Stomach (tissue), 9 donors: ENCODE data around the gene PPBP. TPM values are rescaled to one million over a fixed set of nuclear protein-coding genes. Genes with fewer than 3 reads are reported as not detected.

Source experiments
- DNase-seq, 2 donors: peaks; one replicate each; pipeline versions ENCODE4 v3.0.0 to v3.0.0-alpha.2; 2013 to 2019
- H3K27ac ChIP-seq, 5 donors: fragments of 200-600 bp in 4 of 5; sonication (generic) in 4 of 5; one replicate each; pipeline ENCODE4 v1.5.1; 2013 to 2019; ENCODE audit warnings: mild to moderate bottlenecking in 1 of 5, moderate library complexity in 1 of 5
- H3K27me3 ChIP-seq, 3 donors: fragments of 200-600 bp; sonication (generic); one replicate each; pipeline ENCODE4 v1.5.1; 2017 to 2019; ENCODE audit warnings: mixed run types in 1 of 3
- H3K36me3 ChIP-seq, 4 donors: fragments of 200-600 bp; sonication (generic); 1 replicate in 3 of 4; 2 replicates in 1 of 4; pipeline ENCODE4 v1.5.1; 2016 to 2019
- H3K4me1 ChIP-seq, 4 donors: fragments of 200-600 bp; sonication (generic); one replicate each; pipeline ENCODE4 v1.5.1; 2016 to 2019
- H3K4me3 ChIP-seq, 4 donors: fragments of 200-600 bp; sonication (generic) in 3 of 4; one replicate each; pipeline ENCODE4 v1.5.1; 2016 to 2019; ENCODE audit warnings: mild to moderate bottlenecking in 1 of 4
- H3K9me3 ChIP-seq, 4 donors: fragments of 200-600 bp; sonication (generic); one replicate each; pipeline ENCODE4 v1.5.1; 2016 to 2019
- EP300 ChIP-seq: sonication (generic); formaldehyde crosslinking; IDR thresholded peaks from one replicate; pipeline ENCODE4 v1.6.1; 2017; ENCODE audit warnings: antibody characterized with exemption
- POLR2A ChIP-seq, 4 donors: fragments of 450-650 bp; IDR thresholded peaks; one replicate each; pipeline ENCODE4 v1.6.1; 2016; ENCODE audit warnings: antibody characterized with exemption in 4 of 4, control low read depth in 2 of 4, mild to moderate bottlenecking in 1 of 4, moderate library complexity in 1 of 4
- POLR2AphosphoS5 ChIP-seq, 3 donors: sonication (generic); formaldehyde crosslinking; IDR thresholded peaks; one replicate each; pipeline ENCODE4 v1.6.1; 2016; ENCODE audit warnings: antibody characterized with exemption in 3 of 3
- WGBS, 5 donors: extraction: QIAGEN DNeasy Blood & Tissue Kit in 3 of 5; methylation state at CpG; one replicate each; pipeline versions ENCODE4 v1.1.5 to v1.1.7; 2013 to 2018; 5-methylcytosine and 5-hydroxymethylcytosine counted together
- intact Hi-C: fragments of 100-400 bp; cut with DNase I; formaldehyde crosslinking; loops from one replicate; pipeline ENCODE4 v1.15.1; 2023; ENCODE audit warnings: low total_unique reads
- polyA plus RNA-seq, 3 donors: library from polyadenylated mRNA; stranded (reverse); fragments of 200-250 nt; gene quantifications; one replicate each; pipeline ENCODE4 v1.2.3, GENCODE V29; 2013
- small RNA-seq, 4 donors: library from RNA; depleted of rRNA; stranded (forward); fragments of <200 nt; gene quantifications; one replicate each; pipeline ENCODE3, GENCODE V24; 2016
- total RNA-seq, 5 donors: library from RNA; depleted of rRNA; stranded (reverse); fragments of >200 nt; gene quantifications; one replicate each; pipeline versions ENCODE4 v1.1.0 to v1.2.3, GENCODE V29; 2014 to 2016
- TF ChIP-seq, protein P1 (sequence below), 7 experiments: fragments of 450-650 bp in 4 of 7; fragments of 200-600 bp in 3 of 7; sonication (generic) in 3 of 7; IDR thresholded peaks; one replicate each; pipeline ENCODE4 v1.5.1; 2016 to 2019; ENCODE audit warnings: antibody characterized with exemption in 7 of 7, control low read depth in 2 of 7, mild to moderate bottlenecking in 1 of 7
- donor health status: healthy with polysubstance abuse.
- donor health status: Bipolar disorder and iron deficiency.
- donor health status: healthy.

PPBP gene
- total and polyA plus RNA-seq, 8 donors = 2.4 to 6.6 TPM; not detected in 6

DNA sequence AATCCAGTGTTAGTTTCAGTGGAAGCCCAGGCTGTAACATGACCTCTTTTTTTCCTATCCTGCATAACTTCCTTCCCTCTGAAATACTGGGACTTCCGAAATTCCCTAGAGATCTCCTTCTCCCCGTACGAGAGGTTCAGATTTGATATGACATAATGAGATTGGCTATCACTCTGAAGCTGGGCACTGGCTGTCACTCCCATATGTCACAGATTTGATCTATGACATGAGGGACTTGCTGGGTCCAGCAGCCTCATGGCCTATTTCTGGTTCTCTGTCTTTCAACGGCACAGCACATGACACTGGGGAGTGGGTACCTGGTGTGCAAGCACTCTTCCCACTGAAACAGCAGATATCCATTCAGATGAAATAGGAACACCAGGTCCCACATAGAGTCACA is 42.9 kb downstream of the PPBP start:
- Histone ChIP-seq H3K27ac (peak overlapping the region in 1 of 5 donors; percentile 5), H3K36me3 (no peaks in the 10 kb centered on the region), H3K9me3 (no peaks in the 10 kb centered on the region), H3K4me3 (no peak overlapping the region), H3K27me3 (peaks cover 0 to 35% (median 12%) of the 10 kb centered on the region in 3 donors), H3K4me1 (peaks cover 8 to 32% (median 18%) of the 10 kb centered on the region in 4 donors)
- no peak for TF ChIP-seq EP300
- TF ChIP-seq POLR2A (IDR thresholded peaks at IDR 0.05) = no peak
- no peak for TF ChIP-seq POLR2AphosphoS5 (IDR thresholded peaks at IDR 0.05)
- TF ChIP-seq, protein P1, sequence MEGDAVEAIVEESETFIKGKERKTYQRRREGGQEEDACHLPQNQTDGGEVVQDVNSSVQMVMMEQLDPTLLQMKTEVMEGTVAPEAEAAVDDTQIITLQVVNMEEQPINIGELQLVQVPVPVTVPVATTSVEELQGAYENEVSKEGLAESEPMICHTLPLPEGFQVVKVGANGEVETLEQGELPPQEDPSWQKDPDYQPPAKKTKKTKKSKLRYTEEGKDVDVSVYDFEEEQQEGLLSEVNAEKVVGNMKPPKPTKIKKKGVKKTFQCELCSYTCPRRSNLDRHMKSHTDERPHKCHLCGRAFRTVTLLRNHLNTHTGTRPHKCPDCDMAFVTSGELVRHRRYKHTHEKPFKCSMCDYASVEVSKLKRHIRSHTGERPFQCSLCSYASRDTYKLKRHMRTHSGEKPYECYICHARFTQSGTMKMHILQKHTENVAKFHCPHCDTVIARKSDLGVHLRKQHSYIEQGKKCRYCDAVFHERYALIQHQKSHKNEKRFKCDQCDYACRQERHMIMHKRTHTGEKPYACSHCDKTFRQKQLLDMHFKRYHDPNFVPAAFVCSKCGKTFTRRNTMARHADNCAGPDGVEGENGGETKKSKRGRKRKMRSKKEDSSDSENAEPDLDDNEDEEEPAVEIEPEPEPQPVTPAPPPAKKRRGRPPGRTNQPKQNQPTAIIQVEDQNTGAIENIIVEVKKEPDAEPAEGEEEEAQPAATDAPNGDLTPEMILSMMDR (IDR thresholded peaks at IDR 0.05) = no peak
- 48 to 70% (median 51%) methylated on average over 4 of the region's 4 CpGs for WGBS, 5 donors
- intact Hi-C loops = no loop called here
- no peak for DNase-seq

DNA sequence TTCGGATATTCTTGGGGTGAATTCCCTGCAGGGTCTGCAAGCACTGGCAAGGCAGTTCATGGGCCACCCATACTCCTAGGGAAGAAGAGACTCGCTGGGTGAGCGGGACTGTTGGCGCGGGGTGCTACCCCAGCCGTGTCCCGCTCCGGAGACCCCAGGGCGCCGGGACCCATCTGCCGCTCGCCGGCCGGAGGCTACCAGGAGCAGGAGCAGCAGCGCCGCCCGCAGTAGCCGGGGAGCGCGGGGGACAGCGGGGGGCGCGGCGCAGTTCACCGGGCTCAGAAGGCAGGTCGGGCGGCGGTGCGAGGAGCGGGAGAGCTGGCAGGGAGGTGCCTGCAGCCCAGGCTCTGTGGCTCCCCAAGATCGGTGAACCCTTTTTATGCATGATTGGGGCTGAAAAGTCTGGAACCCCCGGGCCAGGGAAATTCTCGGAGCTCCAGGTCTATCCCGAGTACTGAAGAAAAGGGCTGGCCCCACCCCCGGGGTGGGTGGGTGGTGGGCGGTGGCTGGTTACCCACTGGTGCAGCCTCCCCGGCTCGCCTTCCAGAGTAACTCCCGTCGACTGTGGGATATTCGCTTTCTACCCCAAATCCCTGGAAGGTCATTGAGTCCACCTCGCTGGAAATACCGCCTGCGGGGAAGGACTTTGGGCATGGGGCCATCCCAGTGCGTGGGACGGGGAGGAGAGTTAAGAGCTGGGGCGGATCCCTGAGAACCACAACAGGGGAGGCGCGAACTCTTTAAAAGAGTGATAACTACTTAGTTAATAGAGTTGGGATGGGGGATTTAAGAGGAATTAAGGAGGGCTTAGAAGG is 43.7 kb downstream of the PPBP start:
- H3K9me3 ChIP-seq = no peaks in the 10 kb centered on the region
- no peak overlapping the region for H3K27ac ChIP-seq
- TF ChIP-seq POLR2AphosphoS5 (IDR thresholded peaks at IDR 0.05) = no peak
- no peak for TF ChIP-seq POLR2A (IDR thresholded peaks at IDR 0.05)
- TF ChIP-seq, protein P1 (IDR thresholded peaks at IDR 0.05) = no peak
- TF ChIP-seq EP300 = no peak
- no peaks in the 10 kb centered on the region for H3K36me3 ChIP-seq
- H3K4me1 ChIP-seq = peaks cover 8 to 32% (median 18%) of the 10 kb centered on the region in 4 donors
- H3K27me3 ChIP-seq = peaks cover 0 to 35% (median 12%) of the 10 kb centered on the region in 3 donors
- WGBS, 5 donors = 7 to 13% (median 9%) methylated on average over 31 to 49 of the region's 49 CpGs
- DNase-seq = peak; percentile 35 to 65
- peak overlapping the region; percentile 32 to 50 (median 38) for H3K4me3 ChIP-seq
- intact Hi-C loops = no loop called here

DNA sequence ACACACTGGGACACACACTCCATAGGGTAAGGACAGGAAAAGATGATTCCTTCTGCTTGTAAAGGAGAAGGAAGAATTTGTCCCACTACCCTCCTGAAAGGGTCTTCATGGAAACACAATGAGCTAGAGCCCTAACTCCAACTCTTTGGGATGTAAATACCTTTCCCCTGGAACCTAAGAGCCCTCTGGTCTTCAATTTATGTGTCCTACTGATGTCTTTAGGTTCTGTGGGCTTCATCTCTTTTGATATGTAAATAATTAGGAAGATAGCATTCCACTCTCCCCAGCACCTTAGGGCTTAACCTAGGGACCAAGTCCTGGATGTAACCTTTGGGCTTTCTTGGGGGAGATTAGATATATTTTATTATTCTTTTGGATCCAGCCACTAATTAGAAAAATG is 44.4 kb downstream of the PPBP start:
- Histone ChIP-seq H3K36me3 (no peaks in the 10 kb centered on the region), H3K4me3 (peak overlapping the region in 2 of 4 donors; percentile 32 to 35), H3K27me3 (peaks cover 0 to 35% (median 12%) of the 10 kb centered on the region in 3 donors), H3K9me3 (no peaks in the 10 kb centered on the region), H3K4me1 (peaks cover 8 to 32% (median 18%) of the 10 kb centered on the region in 4 donors), H3K27ac (no peak overlapping the region)
- TF ChIP-seq POLR2AphosphoS5 (IDR thresholded peaks at IDR 0.05) = no peak
- TF ChIP-seq POLR2A (IDR thresholded peaks at IDR 0.05) = no peak
- TF ChIP-seq, protein P1 (IDR thresholded peaks at IDR 0.05) = no peak
- TF ChIP-seq EP300 = no peak
- no peak for DNase-seq
- intact Hi-C loops = no loop called here

DNA sequence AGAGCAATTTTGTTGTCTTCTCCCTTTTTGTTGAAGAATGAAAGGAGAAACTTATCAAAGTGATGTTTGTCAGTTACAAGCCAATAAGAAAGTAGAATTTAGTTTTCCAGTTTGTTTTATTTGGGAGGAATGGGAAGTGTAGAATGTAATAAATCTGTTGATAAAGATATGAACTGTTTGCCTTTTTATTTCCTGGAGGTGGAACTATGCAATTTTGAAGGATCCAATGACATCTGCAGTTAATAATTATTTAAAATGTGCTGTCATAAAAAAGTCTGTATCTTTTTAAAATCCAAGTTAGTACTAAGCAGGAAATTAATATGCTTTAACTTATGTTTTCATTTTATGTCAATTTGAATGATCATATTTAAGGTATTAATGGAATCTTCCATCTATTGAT is 51.0 kb downstream of the PPBP start:
- no peaks in the 10 kb centered on the region for H3K27me3 ChIP-seq
- intact Hi-C loops = no loop called here
- H3K27ac ChIP-seq = no peak overlapping the region
- no peak overlapping the region for H3K4me3 ChIP-seq
- no peak for DNase-seq
- peaks cover 0 to 5% (median 0%) of the 10 kb centered on the region in 4 donors for H3K4me1 ChIP-seq
- TF ChIP-seq POLR2AphosphoS5 (IDR thresholded peaks at IDR 0.05) = no peak
- TF ChIP-seq, protein P1 (IDR thresholded peaks at IDR 0.05) = no peak
- H3K36me3 ChIP-seq = no peaks in the 10 kb centered on the region
- H3K9me3 ChIP-seq = no peaks in the 10 kb centered on the region

Small RNA genes within 50 kb of the gene (small RNA-seq; reads per million reads assigned to genes)
- 0 reads per million in 4 donors for gene RN7SL218P

Other genes with a start within 250 kb of the PPBP start
- gene CXCL8, start 247.6 kb downstream of the PPBP start, total RNA-seq = 1 to 10 TPM in 3 of 5 donors, not detected in 2; 3.6 to 6.4 (median 5.9) TPM
- gene CXCL8, start 247.6 kb downstream of the PPBP start, polyA plus RNA-seq = 100 to 1,000 TPM in 1 of 3 donors, 1 to 10 TPM in 2; 6.9 to 163 (median 9.9) TPM
- gene CXCL6, start 151.5 kb downstream of the PPBP start, total RNA-seq = 1 to 10 TPM in 1 of 5 donors, under 1 TPM in 1, not detected in 3; 0.18 to 4.3 TPM
- 1 to 10 TPM; 1.2 to 4.7 (median 2.1) TPM for gene CXCL6, start 151.5 kb downstream of the PPBP start, polyA plus RNA-seq
- gene PF4V1, start 134.9 kb downstream of the PPBP start, total RNA-seq = not detected
- gene PF4V1, start 134.9 kb downstream of the PPBP start, polyA plus RNA-seq = not detected
- 10 to 100 TPM in 2 of 5 donors, 1 to 10 TPM in 3; 1.8 to 56.0 (median 2.3) TPM for gene CXCL1, start 118.8 kb downstream of the PPBP start, total RNA-seq
- 10 to 100 TPM; 33.6 to 62.1 (median 38.2) TPM for gene CXCL1, start 118.8 kb downstream of the PPBP start, polyA plus RNA-seq
- gene PF4, start 6.2 kb downstream of the PPBP start, total RNA-seq = 1 to 10 TPM in 2 of 5 donors, not detected in 3; 1.4 to 5.8 TPM
- gene PF4, start 6.2 kb downstream of the PPBP start, polyA plus RNA-seq = 1 to 10 TPM in 2 of 3 donors, not detected in 1; 2.4 to 3.9 TPM
- 10 to 100 TPM in 2 of 5 donors, 1 to 10 TPM in 2, not detected in 1; 1.3 to 40.1 (median 13.4) TPM for gene CXCL5, start 10.5 kb upstream of the PPBP start, total RNA-seq
- gene CXCL5, start 10.5 kb upstream of the PPBP start, polyA plus RNA-seq = 10 to 100 TPM in 1 of 3 donors, 1 to 10 TPM in 1, not detected in 1; 4.9 to 21.2 TPM
- 10 to 100 TPM in 2 of 5 donors, 1 to 10 TPM in 2, not detected in 1; 3.5 to 94.6 (median 25.2) TPM for gene CXCL3, start 50.5 kb upstream of the PPBP start, total RNA-seq
- gene CXCL3, start 50.5 kb upstream of the PPBP start, polyA plus RNA-seq = 10 to 100 TPM in 2 of 3 donors, 1 to 10 TPM in 1; 2.7 to 39.7 (median 18.5) TPM
- gene CXCL2, start 111.0 kb upstream of the PPBP start, total RNA-seq = 100 to 1,000 TPM in 3 of 5 donors, 1 to 10 TPM in 1, not detected in 1; 5.1 to 388 (median 191) TPM
- 100 to 1,000 TPM in 1 of 3 donors, 10 to 100 TPM in 1, 1 to 10 TPM in 1; 8.7 to 117 (median 46.4) TPM for gene CXCL2, start 111.0 kb upstream of the PPBP start, polyA plus RNA-seq
- 10 to 100 TPM in 3 of 5 donors, 1 to 10 TPM in 2; 1.4 to 34.1 (median 13.4) TPM for gene MTHFD2L, start 169.9 kb upstream of the PPBP start, total RNA-seq
- gene MTHFD2L, start 169.9 kb upstream of the PPBP start, polyA plus RNA-seq = 1 to 10 TPM; 6.6 to 8.3 (median 7.1) TPM